Measurements from ENCODE around the gene C11orf42.

DNA sequence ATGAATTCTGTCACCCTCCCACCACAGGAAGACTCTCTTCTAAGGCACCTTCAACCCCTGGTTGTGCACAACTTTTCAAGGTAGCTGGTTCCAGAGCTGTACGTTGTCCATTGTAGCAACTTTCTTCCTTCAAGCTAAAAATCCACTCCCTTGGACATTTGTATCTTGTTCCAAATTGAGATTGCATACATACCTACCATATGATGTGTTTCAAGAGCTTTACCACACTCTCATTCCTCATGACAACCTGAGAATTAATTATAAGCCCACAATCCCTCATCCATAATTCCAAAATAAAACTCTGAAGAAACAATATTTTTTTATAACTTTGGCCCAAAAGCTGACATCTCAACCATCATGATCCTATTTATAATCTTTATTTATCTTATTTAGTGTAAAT is 3.3 kb upstream of the C11orf42 start:
- no peak for TF ChIP-seq TAF1 (IDR thresholded peaks at IDR 0.05; ENCODE audit: borderline replicate concordance, insufficient read depth, low read length)
- TF ChIP-seq POLR2AphosphoS5 (IDR thresholded peaks at IDR 0.05; ENCODE audit: low read depth, low read length), result no peak
- TF ChIP-seq, protein P1, sequence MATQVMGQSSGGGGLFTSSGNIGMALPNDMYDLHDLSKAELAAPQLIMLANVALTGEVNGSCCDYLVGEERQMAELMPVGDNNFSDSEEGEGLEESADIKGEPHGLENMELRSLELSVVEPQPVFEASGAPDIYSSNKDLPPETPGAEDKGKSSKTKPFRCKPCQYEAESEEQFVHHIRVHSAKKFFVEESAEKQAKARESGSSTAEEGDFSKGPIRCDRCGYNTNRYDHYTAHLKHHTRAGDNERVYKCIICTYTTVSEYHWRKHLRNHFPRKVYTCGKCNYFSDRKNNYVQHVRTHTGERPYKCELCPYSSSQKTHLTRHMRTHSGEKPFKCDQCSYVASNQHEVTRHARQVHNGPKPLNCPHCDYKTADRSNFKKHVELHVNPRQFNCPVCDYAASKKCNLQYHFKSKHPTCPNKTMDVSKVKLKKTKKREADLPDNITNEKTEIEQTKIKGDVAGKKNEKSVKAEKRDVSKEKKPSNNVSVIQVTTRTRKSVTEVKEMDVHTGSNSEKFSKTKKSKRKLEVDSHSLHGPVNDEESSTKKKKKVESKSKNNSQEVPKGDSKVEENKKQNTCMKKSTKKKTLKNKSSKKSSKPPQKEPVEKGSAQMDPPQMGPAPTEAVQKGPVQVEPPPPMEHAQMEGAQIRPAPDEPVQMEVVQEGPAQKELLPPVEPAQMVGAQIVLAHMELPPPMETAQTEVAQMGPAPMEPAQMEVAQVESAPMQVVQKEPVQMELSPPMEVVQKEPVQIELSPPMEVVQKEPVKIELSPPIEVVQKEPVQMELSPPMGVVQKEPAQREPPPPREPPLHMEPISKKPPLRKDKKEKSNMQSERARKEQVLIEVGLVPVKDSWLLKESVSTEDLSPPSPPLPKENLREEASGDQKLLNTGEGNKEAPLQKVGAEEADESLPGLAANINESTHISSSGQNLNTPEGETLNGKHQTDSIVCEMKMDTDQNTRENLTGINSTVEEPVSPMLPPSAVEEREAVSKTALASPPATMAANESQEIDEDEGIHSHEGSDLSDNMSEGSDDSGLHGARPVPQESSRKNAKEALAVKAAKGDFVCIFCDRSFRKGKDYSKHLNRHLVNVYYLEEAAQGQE (IDR thresholded peaks at IDR 0.05; ENCODE audit: insufficient read depth in 1 of 2, low read depth in 2 of 2, low read length in 2 of 2), result no peak
- TF ChIP-seq FOXP2 (optimal IDR thresholded peaks at IDR 0.05; ENCODE audit: borderline replicate concordance, extremely low read depth, extremely low read length, insufficient read depth), result no peak
- TF ChIP-seq SIN3A (IDR thresholded peaks at IDR 0.05; ENCODE audit: borderline replicate concordance, insufficient read depth, low read length), result no peak

Measured in PFSK-1 (cell line).